ENCODE measurements around the gene SNX20.

SNX20 gene

GRCh38 chr16:50631985-50632576 lies 49.0 kb downstream of the SNX20 start:
- DNase-seq, result no peak
- Mint-ChIP-seq H3K36me3 (ENCODE audit: low read depth) (no peaks in the 10 kb centered on the region), H3K27me3 (no peaks in the 10 kb centered on the region), H3K9me3 (no peaks in the 10 kb centered on the region), H3K4me1 (ENCODE audit: low read depth) (peaks cover 11% of the 10 kb centered on the region), H3K4me3 (no peak overlapping the region), H3K27ac (no peak overlapping the region)

GRCh38 chr16:50631249-50631984 lies 49.7 kb downstream of the SNX20 start:
- Mint-ChIP-seq H3K36me3 (ENCODE audit: low read depth) (no peaks in the 10 kb centered on the region), H3K9me3 (no peaks in the 10 kb centered on the region), H3K27me3 (no peaks in the 10 kb centered on the region), H3K27ac (no peak overlapping the region), H3K4me1 (ENCODE audit: low read depth) (peaks cover 17% of the 10 kb centered on the region), H3K4me3 (no peak overlapping the region)
- DNase-seq, result no peak

- Mint-ChIP-seq H3K4me1 (ENCODE audit: low read depth) (peaks cover 18% of the 10 kb centered on the region), H3K27ac (no peak overlapping the region), H3K27me3 (no peaks in the 10 kb centered on the region), H3K9me3 (no peaks in the 10 kb centered on the region), H3K4me3 (no peak overlapping the region), H3K36me3 (ENCODE audit: low read depth) (no peaks in the 10 kb centered on the region)
- DNase-seq, result no peak
These were observed 50.6 kb downstream of the SNX20 start for GRCh38 chr16:50630394-50631020.

GRCh38 chr16:50629334-50629733 lies 51.8 kb downstream of the SNX20 start:
- no peak overlapping the region for H3K4me3 Mint-ChIP-seq

GRCh38 chr16:50628156-50628802 lies 52.8 kb downstream of the SNX20 start:
- Mint-ChIP-seq H3K4me3 (no peak overlapping the region), H3K27me3 (no peaks in the 10 kb centered on the region), H3K9me3 (no peaks in the 10 kb centered on the region), H3K4me1 (ENCODE audit: low read depth) (peaks cover 34% of the 10 kb centered on the region), H3K27ac (no peak overlapping the region), H3K36me3 (ENCODE audit: low read depth) (no peaks in the 10 kb centered on the region)
- no peak for DNase-seq

More at GRCh38 chr16:50629334-50629733, 51.8 kb downstream of the SNX20 start:
- no peak overlapping the region for H3K27ac Mint-ChIP-seq
- H3K9me3 Mint-ChIP-seq, result no peaks in the 10 kb centered on the region
- H3K27me3 Mint-ChIP-seq, result no peaks in the 10 kb centered on the region
- H3K36me3 Mint-ChIP-seq (ENCODE audit: low read depth), result no peaks in the 10 kb centered on the region
- H3K4me1 Mint-ChIP-seq (ENCODE audit: low read depth), result peaks cover 23% of the 10 kb centered on the region
- DNase-seq, result no peak

GRCh38 chr16:50627419-50627818 lies 53.7 kb downstream of the SNX20 start:
- H3K4me3 Mint-ChIP-seq, result no peak overlapping the region
- peak overlapping the region; percentile 84 for H3K27ac Mint-ChIP-seq
- no peaks in the 10 kb centered on the region for H3K36me3 Mint-ChIP-seq (ENCODE audit: low read depth)
- H3K9me3 Mint-ChIP-seq, result no peaks in the 10 kb centered on the region
- peaks cover 40% of the 10 kb centered on the region for H3K4me1 Mint-ChIP-seq (ENCODE audit: low read depth)
- no peaks in the 10 kb centered on the region for H3K27me3 Mint-ChIP-seq
- peak; percentile 56 for DNase-seq

GRCh38 chr16:50626868-50627267 lies 54.2 kb downstream of the SNX20 start:
- Mint-ChIP-seq H3K4me3 (no peak overlapping the region), H3K9me3 (no peaks in the 10 kb centered on the region), H3K27ac (peak overlapping the region; percentile 84), H3K4me1 (ENCODE audit: low read depth) (peaks cover 40% of the 10 kb centered on the region), H3K27me3 (no peaks in the 10 kb centered on the region), H3K36me3 (ENCODE audit: low read depth) (no peaks in the 10 kb centered on the region)
- no peak for DNase-seq

GRCh38 chr16:50625374-50625773 lies 55.7 kb downstream of the SNX20 start:
- Mint-ChIP-seq H3K9me3 (no peaks in the 10 kb centered on the region), H3K27me3 (no peaks in the 10 kb centered on the region), H3K36me3 (ENCODE audit: low read depth) (no peaks in the 10 kb centered on the region), H3K4me1 (ENCODE audit: low read depth) (peaks cover 40% of the 10 kb centered on the region), H3K4me3 (no peak overlapping the region), H3K27ac (no peak overlapping the region)
- DNase-seq, result no peak

GRCh38 chr16:50624449-50624970 lies 56.6 kb downstream of the SNX20 start:
- H3K4me1 Mint-ChIP-seq (ENCODE audit: low read depth), result peaks cover 40% of the 10 kb centered on the region
- H3K27ac Mint-ChIP-seq, result peak overlapping the region; percentile 10
- H3K9me3 Mint-ChIP-seq, result no peaks in the 10 kb centered on the region
- H3K36me3 Mint-ChIP-seq (ENCODE audit: low read depth), result no peaks in the 10 kb centered on the region
- H3K4me3 Mint-ChIP-seq, result no peak overlapping the region
- no peaks in the 10 kb centered on the region for H3K27me3 Mint-ChIP-seq
- DNase-seq, result no peak

- H3K27me3 Mint-ChIP-seq, result no peaks in the 10 kb centered on the region
- no peak for DNase-seq
- no peaks in the 10 kb centered on the region for H3K9me3 Mint-ChIP-seq
- H3K36me3 Mint-ChIP-seq (ENCODE audit: low read depth), result no peaks in the 10 kb centered on the region
- peaks cover 40% of the 10 kb centered on the region for H3K4me1 Mint-ChIP-seq (ENCODE audit: low read depth)
- H3K27ac Mint-ChIP-seq, result peak overlapping the region; percentile 9
- H3K4me3 Mint-ChIP-seq, result no peak overlapping the region
These were observed 58.3 kb downstream of the SNX20 start for GRCh38 chr16:50622643-50623369.

- H3K4me3 Mint-ChIP-seq, result no peak overlapping the region
These were observed 59.1 kb downstream of the SNX20 start for GRCh38 chr16:50622029-50622428.

More at GRCh38 chr16:50622029-50622428, 59.1 kb downstream of the SNX20 start:
- Mint-ChIP-seq H3K9me3 (no peaks in the 10 kb centered on the region), H3K4me1 (ENCODE audit: low read depth) (peaks cover 38% of the 10 kb centered on the region), H3K27me3 (no peaks in the 10 kb centered on the region), H3K27ac (no peak overlapping the region), H3K36me3 (ENCODE audit: low read depth) (no peaks in the 10 kb centered on the region)
- no peak for DNase-seq
